Mesodermal cell (in vitro differentiated cells): ENCODE measurements around the gene PIP4P1. TPM values are rescaled to one million over a fixed set of nuclear protein-coding genes. Genes with fewer than 3 reads are reported as not detected.
"Not testable (repeated sequence)": the region's sequence is repeated elsewhere in the genome, so short reads cannot be mapped to it uniquely, and the experiment has no call there.

Experiments
- H3K27ac ChIP-seq: 2 replicates; pipeline ENCODE4 v1.7.0; 2013; ENCODE audit warnings: mild to moderate bottlenecking, low read depth, low read length, moderate library complexity; ENCODE audit not compliant: severe bottlenecking
- H3K36me3 ChIP-seq: 2 replicates; pipeline ENCODE4 v1.7.1; 2013; ENCODE audit warnings: mild to moderate bottlenecking, low read length, moderate library complexity; ENCODE audit not compliant: control insufficient read depth, insufficient read depth
- H3K4me1 ChIP-seq: one replicate; pipeline ENCODE4 v1.7.1; 2013; ENCODE audit warnings: mild to moderate bottlenecking, low read length; ENCODE audit not compliant: insufficient read depth, control insufficient read depth, poor library complexity, severe bottlenecking
- H3K4me3 ChIP-seq: 2 replicates; pipeline ENCODE4 v1.7.0; 2013; ENCODE audit warnings: low read length, control low read depth, mild to moderate bottlenecking; ENCODE audit not compliant: insufficient read depth, poor library complexity, severe bottlenecking; ENCODE audit errors: extremely low read depth
- H3K9me3 ChIP-seq: 2 replicates; pipeline ENCODE4 v1.7.1; 2013; ENCODE audit warnings: mild to moderate bottlenecking, low read length, moderate library complexity; ENCODE audit not compliant: control insufficient read depth
- WGBS, 2 experiments: methylation state at CpG; one replicate each; pipeline ENCODE4 v1.1.5; 2013; ENCODE audit warnings: missing lambda C conversion rate in 2 of 2; ENCODE audit not compliant: insufficient coverage in 2 of 2; 5-methylcytosine and 5-hydroxymethylcytosine counted together
- polyA plus RNA-seq, 2 experiments: library from polyadenylated mRNA; stranded (reverse); fragments of 50-300 nt; gene quantifications; one replicate each; pipeline ENCODE4 v1.2.3, GENCODE V29; 2013

PIP4P1 gene
- 34.0 TPM for polyA plus RNA-seq (2013, experiment 1 of 2)
- polyA plus RNA-seq (2013, experiment 2 of 2) = 31.3 TPM

GRCh38 chr14:20461225-20462141 lies at the start of gene PIP4P1:
Gene PIP4P1, minus strand, starts transcription at chr14:20461434. Its CDS starts 109 bp downstream, at chr14:20461325.
- Histone ChIP-seq H3K9me3 (peaks cover 3% of the 10 kb centered on the region), H3K4me3 (peak within 1 kb of the TSS; percentile 87), H3K4me1 (peaks cover 12% of the 10 kb centered on the region), H3K27ac (peak within 1 kb of the TSS; percentile 79), H3K36me3 (peaks cover 39% of the 10 kb centered on the region)
- WGBS, 2 experiments = 1% methylated on average over 34 to 56 of the region's 67 CpGs

GRCh38 chr14:20508367-20508766 lies 47.1 kb upstream of the PIP4P1 start:
- Histone ChIP-seq H3K36me3 (no peaks in the 10 kb centered on the region), H3K9me3 (no peaks in the 10 kb centered on the region), H3K4me3 (no peak overlapping the region), H3K27ac (no peak overlapping the region), H3K4me1 (no peaks in the 10 kb centered on the region)
- WGBS, 2 experiments = 93 to 95% methylated on average over 6 to 7 of the region's 8 CpGs

- H3K9me3 ChIP-seq, H3K36me3 ChIP-seq, H3K4me1 ChIP-seq, H3K4me3 ChIP-seq, H3K27ac ChIP-seq: not testable (repeated sequence)
- 100% methylated on average over 2 of the region's 3 CpGs; no CpG with 5 or more reads in 1 of the 2 experiments for WGBS, 2 experiments
Observed at GRCh38 chr14:20507537-20507936, 46.3 kb upstream of the PIP4P1 start.

GRCh38 chr14:20506752-20507151 lies 45.5 kb upstream of the PIP4P1 start:
- H3K4me1 ChIP-seq, H3K27ac ChIP-seq, H3K36me3 ChIP-seq, H3K9me3 ChIP-seq, H3K4me3 ChIP-seq: not testable (repeated sequence)
- no CpG with 5 or more reads among the region's 30 CpGs for WGBS, 2 experiments

- not testable (repeated sequence) for H3K9me3 ChIP-seq, H3K36me3 ChIP-seq, H3K27ac ChIP-seq, H3K4me3 ChIP-seq, H3K4me1 ChIP-seq
- WGBS, 2 experiments = no CpG with 5 or more reads among the region's 30 CpGs
Observed at GRCh38 chr14:20506276-20506675, 45.0 kb upstream of the PIP4P1 start.

DNA sequence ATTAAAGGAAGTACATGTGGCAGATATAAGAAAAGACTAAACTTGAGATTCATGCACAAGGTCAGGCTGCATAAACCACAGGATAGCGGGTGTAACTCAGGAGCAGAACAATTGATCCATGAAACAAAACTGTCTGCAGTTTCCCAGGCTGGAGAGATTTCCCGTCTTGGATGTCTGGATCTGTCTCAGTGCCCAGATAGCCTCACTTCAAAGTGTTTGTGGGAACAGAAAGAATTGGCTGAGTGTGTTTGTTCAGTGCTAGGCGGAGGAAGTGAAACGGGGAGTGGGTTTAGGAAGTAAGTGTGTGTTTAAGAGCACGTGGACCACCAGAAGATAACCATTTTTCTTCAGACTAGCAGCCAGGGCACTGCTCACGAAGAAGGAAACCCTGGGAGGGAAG lies 42.7 kb upstream of the PIP4P1 start:
- Histone ChIP-seq H3K9me3 (no peaks in the 10 kb centered on the region), H3K36me3 (no peaks in the 10 kb centered on the region), H3K27ac (no peak overlapping the region), H3K4me1 (no peaks in the 10 kb centered on the region), H3K4me3 (no peak overlapping the region)
- WGBS, 2 experiments = 85 to 88% methylated on average over 3 of the region's 6 CpGs

- Histone ChIP-seq H3K9me3 (no peaks in the 10 kb centered on the region), H3K27ac (no peak overlapping the region), H3K4me1 (no peaks in the 10 kb centered on the region), H3K36me3 (no peaks in the 10 kb centered on the region), H3K4me3 (no peak overlapping the region)
- WGBS, 2 experiments = 100% methylated on average over 2 of the region's 2 CpGs; no CpG with 5 or more reads in 1 of the 2 experiments
Observed at GRCh38 chr14:20501346-20501745, 40.1 kb upstream of the PIP4P1 start.

GRCh38 chr14:20499881-20500280 lies 38.6 kb upstream of the PIP4P1 start:
- Histone ChIP-seq H3K36me3 (no peaks in the 10 kb centered on the region), H3K9me3 (no peaks in the 10 kb centered on the region), H3K27ac (no peak overlapping the region), H3K4me1 (no peaks in the 10 kb centered on the region), H3K4me3 (no peak overlapping the region)
- WGBS, 2 experiments = 83 to 91% methylated on average over 5 of the region's 5 CpGs

- WGBS, 2 experiments = 59 to 67% methylated on average over 3 of the region's 4 CpGs
- Histone ChIP-seq H3K36me3 (no peaks in the 10 kb centered on the region), H3K9me3 (no peaks in the 10 kb centered on the region), H3K27ac (no peak overlapping the region), H3K4me1 (no peaks in the 10 kb centered on the region), H3K4me3 (no peak overlapping the region)
Observed at GRCh38 chr14:20499108-20499507, 37.9 kb upstream of the PIP4P1 start.

DNA sequence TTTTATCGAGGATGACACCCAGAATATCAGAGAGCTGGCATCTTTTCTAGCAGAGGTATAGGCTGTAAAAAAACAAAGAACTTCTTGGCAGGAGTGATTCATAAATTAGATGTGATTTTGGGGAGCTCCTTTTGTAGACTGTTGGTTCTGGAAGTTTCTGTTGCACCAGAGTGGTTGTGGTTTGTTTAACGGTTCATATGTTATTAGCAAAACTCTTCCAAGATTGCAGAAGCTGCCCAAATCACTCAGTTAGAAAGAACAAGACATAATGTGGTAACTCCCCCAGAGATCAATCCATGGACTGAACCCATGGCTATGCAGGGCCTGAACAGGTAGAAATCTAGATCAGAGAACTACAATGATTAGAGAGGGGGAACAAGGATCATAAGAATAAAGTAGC lies 37.4 kb upstream of the PIP4P1 start:
- WGBS, 2 experiments = 86 to 92% methylated on average over 1 of the region's 2 CpGs
- no peak overlapping the region for H3K27ac ChIP-seq
- H3K4me1 ChIP-seq = no peaks in the 10 kb centered on the region
- H3K9me3 ChIP-seq = no peaks in the 10 kb centered on the region
- no peak overlapping the region for H3K4me3 ChIP-seq
- H3K36me3 ChIP-seq = no peaks in the 10 kb centered on the region
